Esophagus muscularis mucosa (tissue), 3 donors: ENCODE data around the gene DUSP19.

ENCODE experiments used
- CTCF ChIP-seq, 3 experiments: fragments of 200-600 bp in 2 of 3; fragments of 450-650 bp in 1 of 3; sonication (generic) in 2 of 3; IDR thresholded peaks; one replicate each; pipeline ENCODE4 v1.5.1; 2017 to 2019; ENCODE audit warnings: antibody characterized with exemption in 3 of 3, mild to moderate bottlenecking in 2 of 3, moderate library complexity in 1 of 3
- POLR2A ChIP-seq: fragments of 450-650 bp; IDR thresholded peaks from one replicate; pipeline ENCODE4 v1.6.1; 2017; ENCODE audit warnings: antibody characterized with exemption, moderate library complexity, mild to moderate bottlenecking, low read depth
- POLR2AphosphoS5 ChIP-seq, 2 donors: sonication (generic); formaldehyde crosslinking; IDR thresholded peaks; one replicate each; pipeline ENCODE4 v1.6.1; 2017; ENCODE audit warnings: antibody characterized with exemption in 2 of 2

GRCh38 chr2:183112577-183112976, 34.0 kb downstream of the DUSP19 start:
- TF ChIP-seq CTCF (IDR thresholded peaks at IDR 0.05) (no peak), POLR2AphosphoS5 (IDR thresholded peaks at IDR 0.05) (no peak), POLR2A (no peak)
